GM18861 (cell line): ENCODE measurements around the gene PKLR.
"Not testable (repeated sequence)": the region's sequence is repeated elsewhere in the genome, so short reads cannot be mapped to it uniquely, and the experiment has no call there.

Experiments
- ATAC-seq: cut with Tn5 transposase; IDR thresholded peaks from one replicate; pipeline ENCODE4 v1.9.1; 2021; ENCODE audit not compliant: unreplicated experiment

PKLR gene

DNA sequence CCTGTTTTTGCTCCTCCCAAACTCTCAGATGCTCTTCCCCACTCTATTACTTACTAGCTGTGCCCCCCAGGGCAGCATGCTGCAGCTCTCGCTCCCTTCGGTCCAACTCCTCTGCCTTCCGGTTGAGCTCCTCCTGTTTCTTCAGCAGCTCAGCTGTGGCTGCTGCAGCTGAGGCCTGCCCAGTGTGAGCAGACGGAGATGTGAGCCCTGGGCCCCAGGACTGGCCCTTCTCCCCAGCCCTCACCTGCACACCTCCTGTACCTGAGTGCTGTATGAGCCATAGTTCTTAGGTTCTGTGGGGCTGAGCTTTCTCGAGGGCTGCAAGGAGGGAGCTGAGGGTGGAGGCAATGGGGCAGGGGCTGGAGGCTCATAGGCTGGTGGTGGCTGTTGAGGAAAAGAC is 41.0 kb downstream of the PKLR start:
- ATAC-seq, result no peak

DNA sequence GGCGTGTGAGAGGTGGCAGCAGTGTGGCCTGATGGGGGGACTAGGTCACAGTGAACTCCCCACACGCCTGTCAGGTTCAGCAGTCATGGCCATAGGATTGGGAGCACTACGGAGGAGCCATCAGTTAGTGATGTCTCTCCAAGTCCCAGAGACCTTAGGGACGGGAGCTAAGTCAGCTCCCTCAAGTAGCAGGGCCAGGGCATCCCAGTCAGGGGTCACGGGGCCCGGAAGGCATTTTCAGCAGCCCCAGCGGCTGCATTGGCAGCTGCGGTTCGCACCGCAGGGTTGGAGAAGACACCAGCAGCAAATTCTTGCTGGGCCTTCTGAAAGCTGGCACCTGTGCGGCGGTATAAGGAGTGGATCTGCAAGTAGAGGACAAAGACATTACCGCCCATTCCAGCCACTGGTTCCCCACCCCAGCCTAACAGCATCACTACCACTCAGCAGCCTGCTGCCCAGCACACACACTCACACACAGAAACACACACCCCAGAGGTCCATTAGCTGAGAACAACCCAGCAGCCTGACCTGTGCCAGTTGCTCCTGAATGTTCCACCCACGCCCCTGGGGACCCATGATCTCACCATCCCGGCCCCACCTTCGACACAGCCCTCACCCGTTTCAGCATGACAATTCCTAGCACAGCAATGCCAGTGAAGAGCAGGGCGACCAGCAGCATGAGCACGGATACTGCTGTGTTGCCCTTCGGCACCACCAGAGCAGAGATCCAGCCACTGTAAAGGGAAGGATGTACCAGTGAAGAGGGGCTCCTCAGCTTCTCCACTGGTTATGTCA is 45.0 kb downstream of the PKLR start:
- ATAC-seq, result no peak

DNA sequence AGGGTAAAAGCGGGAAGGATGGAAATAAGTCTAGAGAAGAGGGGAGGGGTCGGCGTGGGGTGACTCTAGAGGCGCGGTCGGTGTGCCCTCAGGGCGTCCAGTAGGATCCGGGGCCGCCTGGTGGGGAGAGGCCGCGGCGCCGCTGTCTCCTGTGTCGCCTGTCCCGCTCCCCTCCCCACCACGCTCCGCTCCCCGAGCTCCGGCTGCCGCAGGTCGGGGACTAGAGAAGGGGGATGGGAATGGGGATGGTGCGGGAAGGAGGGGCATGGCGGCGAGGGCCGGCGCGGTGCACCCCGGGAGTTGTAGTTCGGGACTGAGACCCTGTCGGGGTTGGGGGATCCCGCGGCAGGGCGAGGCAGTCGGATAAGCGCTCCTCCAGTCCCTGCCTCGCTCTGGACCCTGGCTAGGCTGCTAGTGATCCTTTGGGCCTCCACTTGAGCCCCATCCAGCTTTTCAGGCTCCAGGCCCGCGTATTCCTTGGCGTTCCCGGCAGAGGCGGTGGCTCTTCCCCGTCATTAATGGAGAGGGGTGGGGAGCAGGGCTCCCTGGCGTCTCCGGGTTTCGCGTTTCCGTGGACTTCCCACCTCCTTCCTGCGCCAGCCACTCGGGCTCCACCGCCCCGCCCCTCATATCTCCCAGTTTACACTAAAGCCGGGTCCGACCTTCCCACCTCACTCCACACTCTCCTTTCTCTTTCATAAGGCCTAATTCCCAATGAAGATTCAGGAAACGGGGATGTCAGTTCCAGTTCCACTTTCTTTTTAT is 45.8 kb downstream of the PKLR start, which contains the start of gene ENTREP3:
TSS of gene ENTREP3 (minus strand) at position 241 of the 765 bp plus-strand sequence. CDS start 606 bp downstream, outside the sequence.
- ATAC-seq, result peak; percentile 42

DNA sequence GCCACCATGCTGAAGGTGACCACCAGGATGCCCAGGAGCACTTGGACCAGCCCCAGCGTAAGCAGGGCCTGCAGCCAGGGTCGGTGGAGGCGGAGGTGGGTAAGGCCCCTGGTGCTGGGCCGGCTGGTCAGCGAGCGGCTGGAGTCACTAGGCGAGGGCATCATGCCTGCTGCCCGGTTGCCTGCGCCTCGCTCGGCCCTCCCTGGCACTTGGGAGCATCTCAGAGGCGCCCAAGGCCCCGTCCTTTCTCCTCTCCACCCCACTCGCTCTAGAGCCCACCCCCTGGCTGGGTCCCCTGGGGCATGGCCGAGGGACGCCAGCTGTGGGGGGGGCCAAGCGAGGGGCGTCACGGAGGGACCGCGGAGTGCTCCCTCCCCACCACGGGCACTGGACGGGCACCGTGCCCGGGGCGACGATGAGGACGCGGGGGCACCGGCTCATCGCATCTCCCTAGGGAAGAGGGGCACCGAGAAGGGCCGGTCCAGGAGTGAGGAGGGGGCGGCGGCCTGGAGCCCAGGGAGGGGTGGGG is 46.5 kb downstream of the PKLR start:
- no peak for ATAC-seq

DNA sequence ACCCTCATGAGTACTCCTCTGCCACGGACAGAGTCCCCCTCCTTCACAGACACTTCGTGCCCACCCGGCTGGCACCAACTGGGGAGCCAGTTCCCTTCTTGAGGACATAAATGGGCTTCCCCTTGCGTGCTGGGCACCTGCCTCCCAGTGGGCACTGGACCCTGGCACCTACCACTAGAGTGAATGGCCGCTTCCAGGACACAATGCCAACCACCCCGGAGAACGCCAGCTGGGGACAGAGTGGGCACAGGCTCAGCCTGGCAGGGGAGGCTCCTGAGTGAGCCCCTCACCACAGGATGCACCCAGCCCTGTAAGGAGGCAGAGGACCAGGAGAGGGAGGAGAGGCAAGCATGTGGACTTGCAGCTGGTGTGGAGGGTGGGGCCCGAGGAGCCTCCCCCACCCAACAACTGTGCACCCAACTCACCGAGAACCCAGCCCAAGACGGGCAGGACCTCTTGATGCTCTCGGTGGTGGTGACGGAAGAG is 47.0 kb downstream of the PKLR start:
- no peak for ATAC-seq

DNA sequence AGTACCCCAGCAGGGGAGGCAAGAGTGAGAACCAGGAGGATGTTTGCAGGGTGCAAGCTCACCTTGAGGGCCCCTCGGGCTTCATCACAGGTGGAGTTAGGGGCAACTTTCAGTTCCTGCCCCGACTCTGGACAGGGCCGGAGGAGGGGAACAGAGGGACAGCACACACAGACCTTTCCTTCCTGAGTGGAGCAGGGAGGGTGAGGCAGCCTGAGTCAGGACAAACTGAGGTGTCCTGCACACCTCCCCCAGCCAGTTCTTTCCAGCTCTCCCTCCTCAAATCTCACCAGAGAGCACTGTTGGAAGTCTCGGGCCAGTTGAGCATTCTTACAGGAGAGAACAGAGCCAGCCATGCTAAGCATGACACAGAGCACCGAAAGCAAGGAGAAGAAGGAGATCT is 47.4 kb downstream of the PKLR start:
- ATAC-seq, result no peak

DNA sequence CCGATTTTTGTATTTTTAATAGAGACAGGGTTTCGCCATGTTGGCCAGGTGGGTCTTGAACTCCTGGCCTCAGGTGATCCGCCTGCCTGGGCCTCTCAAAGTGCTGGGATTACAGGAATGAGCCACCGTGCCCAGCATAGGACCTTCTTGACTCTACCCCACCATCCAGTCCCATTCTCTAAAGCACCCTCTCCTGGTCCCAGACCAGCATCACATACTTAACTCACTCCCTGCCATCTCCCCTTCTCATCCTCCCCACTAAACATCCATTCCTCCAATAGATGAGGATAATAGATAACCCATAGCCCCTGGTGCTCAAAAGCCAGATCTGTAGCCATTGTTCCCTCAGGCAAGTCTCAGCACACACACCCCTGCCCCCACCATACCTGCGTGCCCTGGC is 48.0 kb downstream of the PKLR start:
- no peak for ATAC-seq

DNA sequence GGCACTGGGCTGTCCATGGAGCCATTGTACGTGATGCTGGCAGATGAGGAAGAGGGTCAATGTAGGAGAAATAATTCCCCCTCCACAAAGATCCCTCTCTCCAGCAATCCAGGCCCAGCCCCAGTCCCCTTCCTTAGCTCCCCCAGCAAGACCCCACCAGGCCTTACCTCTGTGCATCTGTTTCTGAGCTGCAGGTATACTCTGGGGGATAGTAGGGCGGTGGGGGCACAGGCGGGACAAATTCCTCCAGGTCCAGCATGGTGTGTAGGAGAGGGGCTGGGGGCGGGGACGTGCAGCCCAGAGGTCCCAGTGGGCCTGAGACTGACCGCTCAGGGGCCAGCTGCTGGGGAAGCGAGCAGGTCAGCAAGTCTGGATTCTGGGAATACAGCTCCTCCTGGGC is 49.7 kb downstream of the PKLR start:
- no peak for ATAC-seq

DNA sequence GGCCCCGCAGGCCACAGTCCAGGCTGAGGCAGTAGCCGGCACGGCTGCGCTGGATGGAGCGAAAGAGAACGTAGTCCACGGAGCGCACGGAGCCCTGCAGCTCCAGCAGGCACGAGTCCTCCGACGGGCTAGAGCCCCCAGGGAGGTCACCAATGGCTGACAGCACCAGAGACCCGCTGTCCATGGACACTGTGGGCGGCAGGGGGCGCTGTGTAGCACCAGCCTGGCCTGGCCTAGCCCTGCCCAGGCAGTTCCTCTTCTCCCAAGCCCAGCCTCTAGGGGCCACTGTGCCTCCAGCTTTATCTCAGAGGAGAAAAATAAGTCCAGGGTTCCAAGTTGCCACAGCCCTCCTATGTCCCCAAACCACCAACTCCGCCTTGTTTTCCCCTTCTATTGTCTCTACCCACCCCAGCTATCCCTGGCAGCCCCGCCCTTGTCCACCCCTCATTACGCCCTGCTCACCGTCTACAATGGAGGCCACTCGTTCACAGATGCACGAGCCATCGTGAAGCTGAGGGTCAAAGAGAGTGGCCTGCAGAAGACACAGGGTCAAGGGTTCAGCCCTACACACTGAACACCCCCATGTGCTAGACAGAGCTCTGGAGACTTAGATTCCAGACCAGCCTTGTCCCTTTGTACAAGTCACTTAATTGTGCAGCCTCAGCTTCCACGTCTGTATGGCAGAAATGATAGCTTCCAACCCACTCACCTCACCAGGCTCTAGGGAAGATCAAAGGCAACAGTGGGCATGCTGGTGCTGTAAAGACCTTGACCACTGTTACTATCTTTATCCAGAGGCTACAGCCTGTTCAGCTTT is 50.4 kb downstream of the PKLR start:
- peak; percentile 65 for ATAC-seq

DNA sequence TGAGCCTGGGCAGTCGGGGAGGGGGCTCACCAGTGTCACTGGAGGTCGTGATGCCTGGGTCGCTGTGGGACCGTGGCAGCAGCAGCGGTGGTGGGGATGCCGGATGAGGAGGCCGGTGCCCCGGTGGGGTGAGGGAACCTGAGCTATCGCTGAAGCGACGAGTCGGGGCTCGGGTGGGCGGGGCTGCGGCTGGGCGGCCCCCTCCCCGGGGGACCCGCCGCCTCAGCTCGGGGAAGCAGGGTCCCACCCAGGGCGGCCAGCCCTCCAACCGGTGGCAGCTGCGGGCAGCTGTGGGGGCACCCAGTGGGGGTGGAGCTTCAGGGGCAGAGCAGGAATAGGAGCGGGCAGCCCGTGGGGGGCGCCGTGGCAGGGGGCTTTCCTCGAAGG is 51.0 kb downstream of the PKLR start:
- peak; percentile 10 for ATAC-seq

DNA sequence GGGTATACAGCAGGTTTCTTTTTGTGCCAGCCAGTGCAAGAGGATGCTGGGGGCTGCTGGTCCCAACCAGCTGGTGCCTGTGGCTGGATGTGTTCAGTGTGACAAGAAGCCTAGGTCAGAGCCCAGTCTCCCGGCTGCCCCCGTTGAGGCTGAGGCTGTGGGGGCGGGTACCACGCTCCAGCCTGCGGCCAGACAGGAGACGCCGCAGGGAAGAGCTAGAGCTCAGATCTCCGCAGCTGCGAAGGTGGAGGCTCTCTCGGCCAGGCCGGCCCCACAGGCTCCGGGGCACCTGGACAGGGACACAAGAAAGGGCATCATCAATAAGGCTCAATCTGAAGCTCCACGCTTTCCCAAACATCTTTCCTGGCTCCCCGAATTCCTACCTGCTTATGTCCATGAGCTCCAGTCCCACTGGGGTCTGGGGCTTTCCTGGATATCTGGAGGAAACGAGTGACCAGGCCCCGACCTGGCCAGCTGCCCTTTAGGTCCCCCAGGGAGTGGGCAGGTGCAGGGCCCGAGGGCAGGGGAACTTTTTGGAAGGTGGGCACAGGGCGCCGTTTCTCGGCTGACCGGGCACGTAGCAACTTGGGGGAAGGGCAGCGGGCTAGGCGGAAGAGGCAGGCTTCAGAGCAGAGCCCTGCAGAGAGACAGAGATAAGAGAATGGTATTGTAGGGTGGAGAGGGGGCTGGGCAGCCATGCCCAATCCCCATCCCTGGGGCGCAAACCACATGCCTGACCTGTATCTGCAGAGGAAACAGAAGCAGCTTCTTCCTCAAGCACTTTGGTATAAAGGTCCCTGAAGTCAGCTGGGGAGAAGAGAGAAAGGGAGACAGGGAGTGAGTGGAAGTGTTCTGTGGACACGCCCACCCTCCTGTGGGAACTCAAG is 53.3 kb downstream of the PKLR start:
- no peak for ATAC-seq

DNA sequence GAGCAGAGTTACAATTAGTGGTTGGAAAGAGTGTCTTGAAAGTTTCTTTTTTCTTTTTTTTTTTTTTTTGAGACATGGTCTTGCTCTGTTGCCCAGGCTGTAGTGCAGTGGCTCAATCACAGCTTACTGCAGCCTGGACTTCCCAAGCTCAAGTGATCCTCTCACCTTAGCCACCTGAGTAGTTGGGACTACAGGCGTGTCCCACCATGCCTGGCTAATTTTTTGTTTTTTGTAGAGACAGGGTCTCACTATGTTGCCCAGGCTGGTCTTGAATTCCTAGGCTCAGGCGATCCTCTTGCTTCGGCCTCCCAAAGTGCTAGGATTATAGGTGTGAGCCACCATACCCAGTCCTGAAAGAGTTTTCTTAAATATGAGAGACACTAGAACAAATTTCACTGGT is 54.4 kb downstream of the PKLR start:
- not testable (repeated sequence) for ATAC-seq

DNA sequence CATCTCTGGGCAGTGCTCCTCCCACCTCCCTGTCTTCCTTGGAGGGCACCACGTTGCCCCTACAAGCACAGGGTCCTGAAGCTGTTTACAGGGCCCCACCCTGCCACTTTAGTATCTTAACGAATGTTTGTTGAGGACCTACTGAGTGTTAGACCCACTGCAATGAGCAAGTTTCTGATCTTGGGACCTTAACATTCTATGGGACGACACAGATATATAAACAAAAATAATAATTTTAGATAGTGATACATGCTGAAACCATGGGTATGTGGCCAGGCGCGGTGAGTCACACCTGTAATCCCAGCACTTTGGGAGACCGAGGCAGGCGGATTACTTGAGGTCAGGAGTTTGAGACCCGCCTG is 56.1 kb downstream of the PKLR start:
- no peak for ATAC-seq

DNA sequence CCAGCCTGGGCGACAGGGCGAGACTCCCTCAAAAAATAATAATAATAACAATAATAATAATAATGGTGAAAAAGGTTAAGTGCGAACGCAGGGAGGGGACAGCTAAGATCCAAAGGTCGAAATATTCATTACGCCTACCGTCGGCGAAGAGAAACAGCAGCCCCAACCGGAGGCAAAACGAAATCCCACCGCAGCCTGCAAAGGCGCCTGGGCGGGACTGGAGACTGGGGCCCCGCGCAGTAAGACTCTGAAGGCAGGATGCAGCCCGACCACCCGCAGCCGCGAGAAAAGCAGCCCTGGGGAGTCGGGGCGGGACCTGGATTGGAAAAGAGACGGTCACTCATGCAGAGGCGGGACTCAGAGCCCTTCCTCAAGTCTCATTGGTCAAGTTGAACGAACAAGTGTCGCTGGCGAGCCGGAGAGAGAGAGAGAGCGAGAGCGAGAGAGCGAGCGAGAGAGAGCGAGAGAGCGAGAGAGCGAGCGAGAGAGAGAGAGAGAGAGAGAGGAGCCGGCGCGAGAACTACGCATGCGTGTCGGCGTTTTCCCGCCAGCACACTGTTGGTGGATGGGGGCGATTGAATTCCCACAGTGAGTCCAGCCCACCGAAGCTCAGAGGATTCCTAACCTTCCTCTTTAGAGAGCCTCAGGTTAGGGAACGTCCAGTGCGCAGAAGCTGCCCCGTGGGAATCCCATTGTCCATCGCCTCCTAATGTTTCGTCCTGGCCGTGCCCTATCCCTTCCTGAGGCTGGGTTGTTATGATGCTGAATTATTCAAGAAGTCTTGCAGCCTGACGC is 56.7 kb downstream of the PKLR start:
- ATAC-seq, result peak; percentile 66

DNA sequence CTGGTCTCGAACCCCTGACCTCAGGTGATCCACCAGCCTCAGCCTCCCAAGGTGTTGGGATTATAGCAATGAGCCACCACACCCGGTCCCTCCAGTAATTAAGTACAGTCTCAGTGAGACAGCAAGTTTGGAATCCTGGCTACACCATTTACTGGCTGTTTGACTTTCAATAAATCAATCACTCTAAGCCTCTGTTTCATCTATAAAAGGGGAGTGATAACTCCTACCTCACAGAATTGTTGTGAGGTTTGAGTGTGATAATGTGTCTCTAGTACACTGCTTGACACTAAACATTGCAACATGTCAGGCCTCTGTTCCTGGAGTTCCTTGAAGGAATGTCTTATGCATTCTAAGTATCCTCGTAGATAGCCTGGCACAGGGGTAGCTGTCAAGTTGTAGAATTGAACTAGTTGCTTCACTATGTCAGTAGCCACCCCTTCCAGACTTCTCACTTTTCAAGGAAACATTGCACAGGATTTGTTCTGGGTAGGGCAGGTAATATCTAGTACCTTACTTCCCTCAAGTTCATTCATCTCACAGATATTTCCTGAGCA is 58.4 kb downstream of the PKLR start:
- no peak for ATAC-seq

DNA sequence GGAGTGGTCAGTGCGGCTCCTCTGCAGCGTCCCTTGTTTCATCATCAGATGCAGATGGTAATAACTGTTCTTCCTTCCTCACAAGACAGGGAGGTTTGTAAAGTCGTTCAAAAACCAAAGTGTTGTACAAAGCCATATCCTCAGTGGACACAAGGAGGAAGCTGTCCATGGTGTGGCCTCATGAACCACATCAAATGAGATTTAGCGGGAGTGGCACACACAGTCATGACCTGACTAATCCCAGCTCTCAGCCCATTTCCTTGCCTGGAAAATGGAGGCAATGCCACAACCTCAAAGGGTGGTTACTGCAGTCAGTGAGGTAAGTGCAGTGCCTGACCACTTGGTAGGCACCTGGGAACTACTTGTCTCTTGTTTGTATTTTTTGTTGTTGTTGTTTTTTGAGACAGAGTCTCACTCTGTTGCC is 59.4 kb downstream of the PKLR start:
- no peak for ATAC-seq

DNA sequence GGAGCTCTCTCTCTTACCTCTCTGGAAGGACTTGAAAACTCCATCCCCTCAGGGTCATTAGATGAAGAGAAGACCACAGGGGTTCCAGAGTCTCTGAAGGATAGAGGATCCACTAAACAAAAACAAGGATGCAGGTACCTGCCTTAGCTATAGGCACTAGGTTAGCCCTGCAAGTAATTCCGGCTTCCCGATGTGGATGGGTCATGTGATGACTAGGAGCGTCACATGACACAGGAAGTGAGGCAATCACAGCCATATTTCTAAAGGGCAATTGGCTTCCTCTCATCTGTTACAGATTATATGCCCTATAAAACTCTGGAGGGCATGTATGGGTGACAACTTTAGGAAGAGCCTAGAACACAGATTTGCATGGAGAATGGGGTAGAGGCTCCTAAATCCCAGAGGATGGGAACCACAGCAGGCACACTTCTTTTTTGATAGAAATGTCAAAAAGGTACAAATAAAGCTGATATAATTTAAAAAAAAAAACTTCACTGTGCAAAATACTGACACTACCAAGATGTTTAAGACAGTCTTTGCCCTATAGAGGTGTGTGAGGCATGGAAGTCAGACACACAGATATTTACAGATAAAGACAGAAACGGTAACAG is 60.1 kb downstream of the PKLR start:
- no peak for ATAC-seq
